Panc1 (cell line): Measurements from ENCODE around the gene NATD1. TPM values are rescaled to one million over a fixed set of nuclear protein-coding genes. Genes with fewer than 3 reads are reported as not detected.

Experiments used
- ATAC-seq: fragments of 200-7000 bp; cut with Tn5 transposase; 2 replicates; pipeline ENCODE4 v1.9.1; 2020; ENCODE audit warnings: mild to moderate bottlenecking, moderate library complexity
- BruUV-seq: library from RNA; stranded (reverse); fragments of 400-500 nt; replicated peaks from 2 replicates; lab custom pipeline; 2021; lab: Mats Ljungman, UMichigan
- CTCF ChIA-PET: fragments of 300-600 bp; sonication (Branson Sonifier 250); formaldehyde crosslinking; loops from one replicate; lab custom pipeline; 2022; ENCODE audit warnings: antibody characterized with exemption; lab: Charles Lee
- POLR2A ChIA-PET: fragments of 300-600 bp; sonication (Branson Sonifier 250); formaldehyde crosslinking; loops from one replicate; lab custom pipeline; 2022; ENCODE audit warnings: antibody characterized with exemption; lab: Charles Lee
- DNase-seq: peaks from one replicate; pipeline ENCODE4 v3.0.0-alpha.2; 2010; ENCODE audit warnings: low read depth, low spot score
- H3K27ac ChIP-seq: 2 replicates; pipeline ENCODE4 v1.5.1; 2011; ENCODE audit warnings: mild to moderate bottlenecking, low read length, inconsistent platforms
- H3K27me3 ChIP-seq: fragments of 200-500 bp; sonication (Bioruptor generic); 2 replicates; pipeline ENCODE4 v1.6.0; 2014; ENCODE audit warnings: low read length, inconsistent platforms; ENCODE audit not compliant: control insufficient read depth, insufficient read depth
- H3K36me3 ChIP-seq: fragments of 200-500 bp; sonication (Bioruptor generic); 2 replicates; pipeline ENCODE4 v1.5.1; 2014; ENCODE audit warnings: inconsistent platforms, mild to moderate bottlenecking, low read length, moderate library complexity; ENCODE audit not compliant: control insufficient read depth, insufficient read depth
- H3K4me1 ChIP-seq: 2 replicates; pipeline ENCODE4 v1.5.1; 2011; ENCODE audit warnings: inconsistent platforms, mild to moderate bottlenecking, low read length, moderate library complexity; ENCODE audit not compliant: control insufficient read depth, insufficient read depth
- H3K4me3 ChIP-seq, 2 experiments: 2 replicates each; pipeline ENCODE4 v1.5.1; 2011 to 2012; ENCODE audit warnings: low read depth in 2 of 2, low read length in 2 of 2, mild to moderate bottlenecking in 2 of 2, inconsistent platforms in 1 of 2, moderate library complexity in 1 of 2
- H3K9me3 ChIP-seq: fragments of 200-500 bp; sonication (Bioruptor generic); 2 replicates; pipeline ENCODE4 v1.5.1; 2014; ENCODE audit warnings: low read depth, mild to moderate bottlenecking, inconsistent platforms, low read length, moderate library complexity; ENCODE audit not compliant: control insufficient read depth, insufficient read depth
- CTCF ChIP-seq: fragments of 450-650 bp; IDR thresholded peaks from 2 replicates; pipeline ENCODE4 v1.5.1; 2017; ENCODE audit warnings: mild to moderate bottlenecking
- POLR2AphosphoS5 ChIP-seq: IDR thresholded peaks from 2 replicates; pipeline ENCODE4 v1.6.1; 2012; ENCODE audit warnings: mild to moderate bottlenecking, low read depth, low read length, moderate library complexity
- REST ChIP-seq, 2 experiments: IDR thresholded peaks; 2 replicates each; pipeline ENCODE4 v1.6.1; 2011 to 2012; ENCODE audit warnings: low read depth in 2 of 2, control low read depth in 1 of 2, low read length in 1 of 2, mild to moderate bottlenecking in 1 of 2, moderate library complexity in 1 of 2; ENCODE audit not compliant: insufficient read depth in 1 of 2
- SIN3A ChIP-seq: IDR thresholded peaks from 2 replicates; pipeline ENCODE4 v1.6.1; 2012; ENCODE audit warnings: low read depth, mild to moderate bottlenecking, low read length, moderate library complexity, borderline replicate concordance; ENCODE audit not compliant: insufficient read depth
- TCF7L2 ChIP-seq: IDR thresholded peaks from 2 replicates; pipeline ENCODE4 v1.6.1; 2011; ENCODE audit warnings: mild to moderate bottlenecking, low read depth, low read length, inconsistent platforms
- in situ Hi-C: cut with HindIII; loops from 2 replicates; pipeline ENCODE4 v1.10.0; 2016; ENCODE audit warnings: low sequenced_read_pairs, low pct_unique_long_range_greater_than_20kb
- intact Hi-C: fragments of 100-400 bp; cut with micrococcal nuclease; formaldehyde crosslinking; loops from one replicate; pipeline ENCODE4 v1.10.0; 2022; ENCODE audit not compliant: unreplicated experiment
- total RNA-seq: library from RNA; stranded (reverse); gene quantifications from one replicate; pipeline ENCODE4 v1.2.1, GENCODE V29; 2021; ENCODE audit not compliant: unreplicated experiment

NATD1 gene
- total RNA-seq, 1 experiment from 2014 or later = 2.8 TPM

GRCh38 chr17:21245639-21246084 is 7.5 kb downstream of the NATD1 start:
- Histone ChIP-seq H3K27ac (no peak overlapping the region), H3K36me3 (no peaks in the 10 kb centered on the region), H3K4me1 (no peaks in the 10 kb centered on the region), H3K9me3 (no peaks in the 10 kb centered on the region), H3K4me3 (no peak overlapping the region), H3K27me3 (no peaks in the 10 kb centered on the region)
- in situ Hi-C loops (no loop called here), intact Hi-C loops (no loop called here)
- TF ChIP-seq CTCF = no peak
- no peak for TF ChIP-seq POLR2AphosphoS5
- TF ChIP-seq REST (IDR thresholded peaks at IDR 0.05; ENCODE audit: insufficient read depth in 1 of 2, low read depth in 2 of 2, low read length in 1 of 2) = no peak
- no peak for TF ChIP-seq SIN3A
- TF ChIP-seq TCF7L2 = no peak
- BruUV-seq = no TSS peak
- POLR2A ChIA-PET = no interaction called here
- DNase-seq (no peak), ATAC-seq (no peak)
- CTCF ChIA-PET = no interaction called here

GRCh38 chr17:21243516-21244303 is 9.5 kb downstream of the NATD1 start:
- ATAC-seq = no peak

More at GRCh38 chr17:21243516-21244303, 9.5 kb downstream of the NATD1 start:
- H3K36me3 ChIP-seq = no peaks in the 10 kb centered on the region
- POLR2A ChIA-PET = no interaction called here
- no peak overlapping the region for H3K4me3 ChIP-seq
- no peak overlapping the region for H3K27ac ChIP-seq
- no peaks in the 10 kb centered on the region for H3K9me3 ChIP-seq
- CTCF ChIA-PET = no interaction called here
- DNase-seq = no peak
- intact Hi-C loops = no loop called here
- H3K27me3 ChIP-seq = no peaks in the 10 kb centered on the region
- TF ChIP-seq SIN3A (no peak), TCF7L2 (no peak), REST (IDR thresholded peaks at IDR 0.05; ENCODE audit: insufficient read depth in 1 of 2, low read depth in 2 of 2, low read length in 1 of 2) (no peak), POLR2AphosphoS5 (no peak), CTCF (no peak)
- H3K4me1 ChIP-seq = no peaks in the 10 kb centered on the region
- in situ Hi-C loops = no loop called here
- no TSS peak for BruUV-seq
